Lung (tissue), 12 donors: ENCODE measurements around the gene CCNC. TPM values are rescaled to one million over a fixed set of nuclear protein-coding genes. Genes with fewer than 3 reads are reported as not detected.

Experiments
- ATAC-seq: fragments of 200-7000 bp; cut with Tn5 transposase; one replicate; pipeline ENCODE4 v1.9.1; 2020; ENCODE audit warnings: moderate number of reproducible peaks; ENCODE audit not compliant: insufficient read depth, low FRiP score
- DNase-seq, 3 donors: peaks; one replicate each; pipeline ENCODE4 v3.0.0-alpha.2; 2013 to 2017
- H3K27ac ChIP-seq, 2 donors: one replicate each; pipeline ENCODE4 v1.5.1; 2013; ENCODE audit warnings: mild to moderate bottlenecking in 2 of 2, moderate library complexity in 2 of 2, control low read depth in 1 of 2, inconsistent platforms in 1 of 2, low read depth in 1 of 2, low read length in 1 of 2
- H3K27me3 ChIP-seq, 3 donors: one replicate each; pipeline ENCODE4 v1.5.1; 2013; ENCODE audit warnings: low read length in 2 of 3; ENCODE audit not compliant: control insufficient read depth in 3 of 3, insufficient read depth in 3 of 3
- H3K36me3 ChIP-seq, 4 donors: one replicate each; pipeline ENCODE4 v1.5.1; 2013; ENCODE audit warnings: low read length in 4 of 4, mild to moderate bottlenecking in 1 of 4, moderate library complexity in 1 of 4; ENCODE audit not compliant: control insufficient read depth in 4 of 4, insufficient read depth in 4 of 4
- H3K4me1 ChIP-seq, 5 donors: one replicate each; pipeline ENCODE4 v1.5.1; 2013; ENCODE audit warnings: low read length in 5 of 5, mild to moderate bottlenecking in 2 of 5, moderate library complexity in 1 of 5; ENCODE audit not compliant: control insufficient read depth in 5 of 5, insufficient read depth in 5 of 5
- H3K4me3 ChIP-seq: one replicate; pipeline ENCODE4 v1.5.1; 2013; ENCODE audit warnings: mild to moderate bottlenecking, control low read depth, moderate library complexity
- H3K9ac ChIP-seq, 2 donors: one replicate each; pipeline ENCODE4 v1.5.1; 2013; ENCODE audit warnings: low read length in 2 of 2, control low read depth in 1 of 2; ENCODE audit not compliant: insufficient read depth in 1 of 2
- H3K9me3 ChIP-seq, 4 donors: one replicate each; pipeline ENCODE4 v1.5.1; 2013; ENCODE audit warnings: low read length in 3 of 4, mild to moderate bottlenecking in 1 of 4, moderate library complexity in 1 of 4; ENCODE audit not compliant: control insufficient read depth in 4 of 4, insufficient read depth in 3 of 4
- WGBS, 2 donors: extraction: QIAGEN DNeasy Blood & Tissue Kit; methylation state at CpG; one replicate each; pipeline ENCODE4 v1.1.7; 2013; 5-methylcytosine and 5-hydroxymethylcytosine counted together
- polyA plus RNA-seq, 2 donors: library from polyadenylated mRNA; stranded (reverse); fragments of 200-250 nt; gene quantifications; one replicate each; pipeline ENCODE4 v1.2.1, GENCODE V29; 2013
- total RNA-seq, 2 donors: library from RNA; depleted of rRNA in 1 of 2; stranded (reverse); fragments of >200 nt in 1 of 2; gene quantifications; one replicate each; pipeline ENCODE4 v1.2.1, GENCODE V29; 2014 to 2021
- TF ChIP-seq, protein P1 (sequence below): IDR thresholded peaks from 2 replicates; pipeline ENCODE4 v1.5.1; 2012; ENCODE audit warnings: mild to moderate bottlenecking; ENCODE audit errors: control extremely low read depth, extremely low read depth
- donor health status: control.
- donor health status: control.
- donor health status: Bipolar disorder and iron deficiency.
- donor health status: healthy.
- donor health status: DM: yes; HTN: yes; CAD: no.

The CCNC gene
- total and polyA plus RNA-seq, 4 donors, result 26.7 to 68.0 (median 38.2) TPM

DNA sequence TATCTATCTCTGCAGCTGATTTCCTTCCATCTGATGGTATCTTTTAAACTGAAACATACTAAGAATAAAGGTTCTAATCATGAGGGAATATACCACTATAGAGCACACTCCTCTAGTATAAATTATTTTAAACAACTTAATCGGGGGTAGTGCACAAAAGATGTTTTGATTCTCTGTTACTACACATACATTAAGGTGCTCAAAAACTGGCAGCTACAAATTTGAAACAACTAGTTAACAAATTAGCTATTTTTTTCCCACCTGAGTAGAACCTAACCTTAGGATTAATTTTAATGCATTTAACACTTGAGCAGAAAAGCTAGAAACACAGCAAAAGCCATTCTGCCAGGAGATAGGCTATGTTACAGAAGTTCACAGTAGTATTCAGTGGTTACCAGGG is 23.0 kb downstream of the CCNC start:
- Histone ChIP-seq H3K9ac (no peak overlapping the region), H3K36me3 (peaks cover 6 to 36% (median 11%) of the 10 kb centered on the region in 4 donors), H3K27ac (no peak overlapping the region), H3K4me3 (no peak overlapping the region), H3K27me3 (no peaks in the 10 kb centered on the region), H3K4me1 (no peaks in the 10 kb centered on the region), H3K9me3 (no peaks in the 10 kb centered on the region)
- DNase-seq (no peak), ATAC-seq (no peak)
- WGBS, 2 donors, result 33 to 49% methylated on average over 1 of the region's 1 CpG
- TF ChIP-seq, protein P1, sequence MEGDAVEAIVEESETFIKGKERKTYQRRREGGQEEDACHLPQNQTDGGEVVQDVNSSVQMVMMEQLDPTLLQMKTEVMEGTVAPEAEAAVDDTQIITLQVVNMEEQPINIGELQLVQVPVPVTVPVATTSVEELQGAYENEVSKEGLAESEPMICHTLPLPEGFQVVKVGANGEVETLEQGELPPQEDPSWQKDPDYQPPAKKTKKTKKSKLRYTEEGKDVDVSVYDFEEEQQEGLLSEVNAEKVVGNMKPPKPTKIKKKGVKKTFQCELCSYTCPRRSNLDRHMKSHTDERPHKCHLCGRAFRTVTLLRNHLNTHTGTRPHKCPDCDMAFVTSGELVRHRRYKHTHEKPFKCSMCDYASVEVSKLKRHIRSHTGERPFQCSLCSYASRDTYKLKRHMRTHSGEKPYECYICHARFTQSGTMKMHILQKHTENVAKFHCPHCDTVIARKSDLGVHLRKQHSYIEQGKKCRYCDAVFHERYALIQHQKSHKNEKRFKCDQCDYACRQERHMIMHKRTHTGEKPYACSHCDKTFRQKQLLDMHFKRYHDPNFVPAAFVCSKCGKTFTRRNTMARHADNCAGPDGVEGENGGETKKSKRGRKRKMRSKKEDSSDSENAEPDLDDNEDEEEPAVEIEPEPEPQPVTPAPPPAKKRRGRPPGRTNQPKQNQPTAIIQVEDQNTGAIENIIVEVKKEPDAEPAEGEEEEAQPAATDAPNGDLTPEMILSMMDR, result no peak

DNA sequence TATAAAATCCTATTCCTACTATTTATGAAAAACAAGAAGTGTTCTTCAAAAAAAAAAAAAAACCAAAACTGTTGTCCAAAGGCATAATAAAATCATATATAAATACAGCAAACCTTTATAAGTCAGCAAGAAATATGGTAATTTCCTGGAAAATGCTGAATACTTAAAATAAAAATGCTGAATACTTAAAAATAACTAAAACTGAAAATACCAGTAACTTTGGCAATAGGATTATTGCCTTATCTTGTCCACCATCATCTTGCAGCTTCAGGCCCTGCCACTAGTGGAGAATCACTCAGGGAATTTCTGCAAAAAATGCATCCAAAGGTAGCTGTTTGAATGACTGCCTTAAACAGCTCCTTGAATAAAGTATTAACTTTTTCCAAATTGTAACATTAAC is 24.5 kb downstream of the CCNC start:
- H3K27ac ChIP-seq, result no peak overlapping the region
- no peak for DNase-seq
- H3K9me3 ChIP-seq, result no peaks in the 10 kb centered on the region
- no peak overlapping the region for H3K4me3 ChIP-seq
- peaks cover 5 to 30% (median 14%) of the 10 kb centered on the region in 4 donors for H3K36me3 ChIP-seq
- TF ChIP-seq, protein P1, result no peak
- no peak overlapping the region for H3K9ac ChIP-seq
- H3K4me1 ChIP-seq, result no peaks in the 10 kb centered on the region
- no peak for ATAC-seq
- no peaks in the 10 kb centered on the region for H3K27me3 ChIP-seq

DNA sequence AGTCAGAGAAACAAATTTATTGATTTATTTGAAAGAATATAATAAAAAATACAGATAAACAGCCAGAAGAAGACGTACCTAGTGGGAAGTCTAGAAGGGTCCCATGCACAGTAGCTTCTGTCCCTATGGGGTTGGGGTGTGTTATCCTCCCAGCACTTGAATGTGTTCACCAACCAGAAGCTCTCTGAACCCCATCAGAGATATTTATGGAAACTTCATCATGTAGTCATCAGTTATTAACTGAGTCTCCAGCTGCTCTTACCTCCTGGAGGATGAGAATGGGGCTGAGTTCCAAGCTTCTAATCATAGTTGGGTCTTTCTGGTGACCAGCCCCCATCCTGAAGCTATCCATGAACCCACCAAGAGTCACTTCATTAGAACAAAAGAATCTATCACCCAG is 37.8 kb downstream of the CCNC start:
- no peak overlapping the region for H3K4me3 ChIP-seq
- no peak overlapping the region for H3K27ac ChIP-seq
- TF ChIP-seq, protein P1, result no peak
- no peak overlapping the region for H3K9ac ChIP-seq
- H3K4me1 ChIP-seq, result peaks cover 0 to 3% (median 0%) of the 10 kb centered on the region in 5 donors
- peaks cover 0 to 15% (median 3%) of the 10 kb centered on the region in 4 donors for H3K36me3 ChIP-seq
- no peaks in the 10 kb centered on the region for H3K9me3 ChIP-seq
- no peaks in the 10 kb centered on the region for H3K27me3 ChIP-seq
- WGBS, 2 donors, result 98 to 100% methylated on average over 1 of the region's 1 CpG
- DNase-seq (no peak), ATAC-seq (no peak)

DNA sequence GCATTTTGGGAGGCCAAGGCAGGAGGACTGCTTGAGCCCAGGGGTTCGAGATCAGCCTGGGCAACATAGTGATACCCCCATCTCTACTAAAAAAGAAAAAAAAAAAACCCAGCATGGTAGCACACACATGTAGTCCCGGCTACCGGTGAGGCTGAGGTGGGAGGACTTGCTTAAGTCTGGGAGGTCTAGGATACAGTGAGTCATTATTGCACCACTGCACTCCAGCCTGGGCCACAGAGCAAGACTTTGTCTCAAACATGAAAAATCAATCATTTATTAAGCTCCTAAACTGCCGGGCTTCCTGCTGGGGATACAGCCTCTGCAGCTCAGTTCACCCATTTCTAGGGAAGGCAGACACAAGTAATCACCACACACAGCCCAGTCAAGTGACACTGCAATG is 45.9 kb downstream of the CCNC start:
- peaks cover 0 to 5% (median 0%) of the 10 kb centered on the region in 4 donors for H3K36me3 ChIP-seq
- ATAC-seq, result no peak
- no peak overlapping the region for H3K27ac ChIP-seq
- H3K4me1 ChIP-seq, result peaks cover 0 to 4% (median 0%) of the 10 kb centered on the region in 5 donors
- H3K9me3 ChIP-seq, result no peaks in the 10 kb centered on the region
- H3K27me3 ChIP-seq, result no peaks in the 10 kb centered on the region
- no peak overlapping the region for H3K9ac ChIP-seq
- TF ChIP-seq, protein P1, result no peak
- 81 to 84% methylated on average over 4 of the region's 4 CpGs for WGBS, 2 donors
- H3K4me3 ChIP-seq, result no peak overlapping the region
- DNase-seq, result no peak
